A549 (cell line): ENCODE measurements around the gene WRNIP1. TPM values are rescaled to one million over a fixed set of nuclear protein-coding genes. Genes with fewer than 3 reads are reported as not detected.

Experiments
- ATAC-seq, 2 experiments: fragments of 200-7000 bp in 1 of 2; fragments of >200 bp in 1 of 2; cut with Nextera tagmentation in 1 of 2; cut with Tn5 transposase in 1 of 2; 3 replicates each; pipeline versions ENCODE4 v1.8.0 to v1.9.1; 2018 to 2020; ENCODE audit warnings: mild to moderate bottlenecking in 1 of 2, moderate library complexity in 1 of 2
- CTCF ChIA-PET: fragments of 300-600 bp; sonication (Branson Sonifier 250); formaldehyde crosslinking; extraction: SDS; loops from one replicate; lab custom pipeline; 2021; ENCODE audit warnings: antibody characterized with exemption, inconsistent platforms; lab: Yijun Ruan, JAX
- POLR2A ChIA-PET: fragments of 350-600 bp; formaldehyde crosslinking; extraction: SDS; loops from one replicate; lab custom pipeline; 2021; ENCODE audit warnings: antibody characterized with exemption, inconsistent platforms; lab: Yijun Ruan, JAX
- DNase-seq, 2 experiments: peaks; one replicate each; pipeline versions ENCODE4 v3.0.0 to v3.0.0-alpha.2; 2011 to 2016; ENCODE audit warnings: low read depth in 1 of 2, low spot score in 1 of 2
- FAIRE-seq: peaks from 2 replicates; lab custom pipeline; 2011; peaks lifted over from hg19 to GRCh38; lab: Jason Lieb, UNC
- H3K27ac ChIP-seq, 2 experiments: fragments of >200 bp; sonication (Bioruptor Twin); formaldehyde crosslinking; 3 replicates each; pipeline ENCODE4 v1.5.1; 2016 to 2017
- H3K4me1 ChIP-seq: fragments of >200 bp; sonication (Bioruptor Twin); formaldehyde crosslinking; 3 replicates; pipeline ENCODE4 v1.6.1; 2016
- H3K4me2 ChIP-seq: fragments of >200 bp; sonication (Bioruptor Twin); formaldehyde crosslinking; 3 replicates; pipeline ENCODE4 v1.6.1; 2016
- H3K4me3 ChIP-seq: fragments of >200 bp; sonication (Bioruptor Twin); formaldehyde crosslinking; 3 replicates; pipeline ENCODE4 v1.5.1; 2016
- H3K9me3 ChIP-seq: fragments of >200 bp; sonication (Bioruptor Twin); formaldehyde crosslinking; 3 replicates; pipeline ENCODE4 v1.6.1; 2016
- ATOH8 ChIP-seq: fragments of 250-450 bp; sonication (Bioruptor Pico); IDR thresholded peaks from 2 replicates; pipeline ENCODE4 v1.5.0; 2020; ENCODE audit warnings: low read depth, mild to moderate bottlenecking, moderate library complexity
- CBX2 ChIP-seq: fragments of 200-600 bp; sonication (generic); IDR thresholded peaks from 2 replicates; pipeline ENCODE4 v1.6.1; 2016; ENCODE audit warnings: low read depth, mild to moderate bottlenecking, borderline replicate concordance
- CBX8 ChIP-seq: fragments of 200-600 bp; sonication (generic); IDR thresholded peaks from 2 replicates; pipeline ENCODE4 v1.6.1; 2016
- CEBPB ChIP-seq, 2 experiments: fragments of >200 bp in 1 of 2; sonication (Bioruptor Twin) in 1 of 2; formaldehyde crosslinking in 1 of 2; IDR thresholded peaks; 2 replicates each; pipeline ENCODE4 v1.6.1; 2012 to 2016
- CHD4 ChIP-seq: fragments of 200-600 bp; sonication (generic); IDR thresholded peaks from 2 replicates; pipeline ENCODE4 v1.6.1; 2016; ENCODE audit warnings: antibody characterized with exemption, mild to moderate bottlenecking, borderline replicate concordance
- CTCF ChIP-seq: fragments of >200 bp; sonication (Bioruptor Twin); formaldehyde crosslinking; IDR thresholded peaks from 3 replicates; pipeline ENCODE4 v1.5.1; 2016
- E2F6 ChIP-seq: IDR thresholded peaks from 2 replicates; pipeline ENCODE4 v1.6.1; 2012; ENCODE audit warnings: low read depth, borderline replicate concordance
- EHF ChIP-seq: fragments of 250-450 bp; sonication (Bioruptor Pico); IDR thresholded peaks from 2 replicates; pipeline ENCODE4 v1.5.0; 2020; ENCODE audit warnings: mild to moderate bottlenecking
- EP300 ChIP-seq, 2 experiments: fragments of >200 bp; sonication (Bioruptor Twin); formaldehyde crosslinking; IDR thresholded peaks; 2 replicates in 1 of 2; 3 replicates in 1 of 2; pipeline ENCODE4 v1.6.1; 2016 to 2017
- FOXS1 ChIP-seq: fragments of 250-450 bp; sonication (Bioruptor Pico); IDR thresholded peaks from 2 replicates; pipeline ENCODE4 v1.5.0; 2020; ENCODE audit warnings: mild to moderate bottlenecking, moderate library complexity
- HEYL ChIP-seq: fragments of 250-450 bp; sonication (Bioruptor Pico); IDR thresholded peaks from 2 replicates; pipeline ENCODE4 v1.8.0; 2021; ENCODE audit warnings: mild to moderate bottlenecking, moderate library complexity
- HOXA7 ChIP-seq: fragments of 250-450 bp; sonication (Bioruptor Pico); IDR thresholded peaks from 2 replicates; pipeline ENCODE4 v1.5.0; 2020; ENCODE audit warnings: mild to moderate bottlenecking, moderate library complexity
- HOXB13 ChIP-seq: fragments of 250-450 bp; sonication (Bioruptor Pico); IDR thresholded peaks from 2 replicates; pipeline ENCODE4 v1.5.0; 2020; ENCODE audit warnings: low read depth, mild to moderate bottlenecking, moderate library complexity
- HOXB5 ChIP-seq: fragments of 250-450 bp; sonication (Bioruptor Pico); IDR thresholded peaks from 2 replicates; pipeline ENCODE4 v1.5.0; 2020; ENCODE audit warnings: mild to moderate bottlenecking, moderate library complexity
- KDM1A ChIP-seq: fragments of 200-600 bp; sonication (generic); IDR thresholded peaks from 2 replicates; pipeline ENCODE4 v1.6.1; 2016; ENCODE audit warnings: low read depth, mild to moderate bottlenecking
- NFE2L2 ChIP-seq: fragments of 150-350 bp; conservative IDR thresholded peaks from 2 replicates; pipeline ENCODE4 v1.6.1; 2014; ENCODE audit warnings: low read length
- NR3C1 ChIP-seq: fragments of >200 bp; sonication (Bioruptor Twin); formaldehyde crosslinking; IDR thresholded peaks from 3 replicates; pipeline ENCODE4 v1.6.1; 2017
- RAD21 ChIP-seq, 2 experiments: fragments of >200 bp in 1 of 2; sonication (Bioruptor Twin) in 1 of 2; formaldehyde crosslinking in 1 of 2; IDR thresholded peaks in 1 of 2; conservative IDR thresholded peaks in 1 of 2; 2 replicates in 1 of 2; 3 replicates in 1 of 2; pipeline ENCODE4 v1.6.1; 2012 to 2018; ENCODE audit warnings: inconsistent platforms in 1 of 2
- RCOR1 ChIP-seq: fragments of 150-350 bp; IDR thresholded peaks from 2 replicates; pipeline ENCODE4 v1.6.1; 2014; ENCODE audit warnings: antibody characterized with exemption, low read length, low read depth
- RFX5 ChIP-seq: fragments of 450-650 bp; IDR thresholded peaks from 2 replicates; pipeline ENCODE4 v1.7.1; 2014; ENCODE audit warnings: antibody characterized with exemption, mild to moderate bottlenecking, moderate library complexity
- RNF2 ChIP-seq: fragments of 200-600 bp; sonication (generic); IDR thresholded peaks from 2 replicates; pipeline ENCODE4 v1.6.1; 2016; ENCODE audit warnings: low read depth, mild to moderate bottlenecking, antibody characterized with exemption, moderate library complexity, borderline replicate concordance
- SMC3 ChIP-seq: fragments of >200 bp; sonication (Bioruptor Twin); formaldehyde crosslinking; IDR thresholded peaks from 3 replicates; pipeline ENCODE4 v1.6.1; 2018; ENCODE audit warnings: inconsistent platforms
- TFCP2L1 ChIP-seq: fragments of 250-450 bp; sonication (Bioruptor Pico); IDR thresholded peaks from 2 replicates; pipeline ENCODE4 v1.5.0; 2021; ENCODE audit warnings: mild to moderate bottlenecking
- USF2 ChIP-seq: fragments of 450-650 bp; IDR thresholded peaks from 2 replicates; pipeline ENCODE4 v1.6.1; 2014; ENCODE audit warnings: antibody characterized with exemption
- ZC3H11A ChIP-seq: fragments of 450-650 bp; IDR thresholded peaks from 2 replicates; pipeline ENCODE4 v1.6.1; 2014; ENCODE audit warnings: antibody characterized with exemption, mild to moderate bottlenecking
- ZFP36 ChIP-seq: fragments of 450-650 bp; IDR thresholded peaks from 2 replicates; pipeline ENCODE4 v1.6.1; 2014; ENCODE audit warnings: borderline replicate concordance; ENCODE audit not compliant: partially characterized antibody
- WGBS: methylation state at CpG from one replicate; pipeline ENCODE4 v1.1.6; 2017; ENCODE audit errors: missing lambda C conversion rate; 5-methylcytosine and 5-hydroxymethylcytosine counted together
- polyA plus RNA-seq, 4 experiments: library from polyadenylated mRNA; depleted of rRNA in 3 of 4; stranded (reverse); fragments of >200 nt; fragmentation: RNase III in 1 of 4; extraction: RNeasy Plus Mini Kit Qiagen cat#74134 plus additional on column Dnase treatment in 1 of 4; gene quantifications; 2 replicates in 3 of 4; 3 replicates in 1 of 4; pipeline ENCODE4 v1.2.3, GENCODE V29; 2011 to 2017

The WRNIP1 gene
- polyA plus RNA-seq, 2 of the 4 experiments (the other 2 are of a cell fraction) = 27.7 to 32.2 TPM

- WGBS = 71% methylated on average over 3 of the region's 3 CpGs
- H3K4me2 ChIP-seq = no peak overlapping the region
- ChIA-PET CTCF (interaction anchor here (0.6 to 0.8 kb wide), 2 partner anchors 9 to 119 kb away, joined by 3 read pairs; no protein-coding TSS in a partner anchor), POLR2A (no interaction called here)
- no peak for ATAC-seq
- no peak for DNase-seq
- no peak overlapping the region for H3K4me3 ChIP-seq
- FAIRE-seq = no peak
- H3K9me3 ChIP-seq = peaks cover 9% of the 10 kb centered on the region
- H3K4me1 ChIP-seq = peaks cover 3% of the 10 kb centered on the region; the same call in 2 of the 3 replicates
- no peak for TF ChIP-seq ATOH8 (CRISPR knock-in tag)
- TF ChIP-seq CHD4 = no peak
- no peak for TF ChIP-seq USF2
- no peak for TF ChIP-seq E2F6
- TF ChIP-seq TFCP2L1 = no peak
- no peak for TF ChIP-seq HEYL (CRISPR knock-in tag)
- no peak for TF ChIP-seq KDM1A
- no peak for TF ChIP-seq SMC3
- TF ChIP-seq RAD21 (conservative IDR thresholded peaks at IDR 0.05 in 1 of 2, IDR thresholded peaks at IDR 0.05 in 1 of 2) = no peak
- TF ChIP-seq RNF2 = no peak
- TF ChIP-seq CBX8 = no peak
- TF ChIP-seq CBX2 = no peak
- no peak for TF ChIP-seq NFE2L2
- H3K27ac ChIP-seq = no peak overlapping the region
Observed at GRCh38 chr6:2812695-2813094, 47.5 kb downstream of the WRNIP1 start.

GRCh38 chr6:2816158-2816557 lies 51.0 kb downstream of the WRNIP1 start:
- no peak for ATAC-seq
- Histone ChIP-seq H3K9me3 (peaks cover 9% of the 10 kb centered on the region), H3K4me2 (no peak overlapping the region), H3K4me3 (no peak overlapping the region), H3K27ac (no peak overlapping the region), H3K4me1 (peaks cover 16% of the 10 kb centered on the region; the same call in 2 of the 3 replicates)
- no peak for DNase-seq
- no peak for TF ChIP-seq HOXA7 (CRISPR knock-in tag)
- TF ChIP-seq RCOR1 = no peak
- no peak for TF ChIP-seq CTCF
- no peak for TF ChIP-seq FOXS1
- TF ChIP-seq CEBPB (IDR thresholded peaks at IDR 0.05) = no peak
- TF ChIP-seq ZC3H11A = no peak
- TF ChIP-seq EP300 (IDR thresholded peaks at IDR 0.05) = no peak
- POLR2A ChIA-PET = no interaction called here
- CTCF ChIA-PET = no interaction called here
- FAIRE-seq = no peak

GRCh38 chr6:2817903-2818443 lies 52.8 kb downstream of the WRNIP1 start:
- peak; percentile 59 to 66; a peak in 5 of 6 replicates for ATAC-seq
- Histone ChIP-seq H3K4me2 (peak overlapping the region; percentile 74), H3K4me1 (peaks cover 16% of the 10 kb centered on the region; the same call in 2 of the 3 replicates), H3K9me3 (peaks cover 9% of the 10 kb centered on the region), H3K4me3 (peak overlapping the region; percentile 25; the same call in 1 of the 3 replicates), H3K27ac (peak overlapping the region; percentile 61 to 78)
- WGBS = 15% methylated on average over 4 of the region's 4 CpGs
- no peak for FAIRE-seq
- POLR2A ChIA-PET = interaction anchor here (1.0 to 2.2 kb wide), 4 partner anchors 11 to 24 kb away, joined by 3 to 8 read pairs (median 6); partner anchors contain the start of gene SERPINB1
- CTCF ChIA-PET = interaction anchor here (0.6 to 1.6 kb wide), 5 partner anchors 9 to 843 kb away, joined by 3 to 4 read pairs (median 3); no protein-coding TSS in a partner anchor
- DNase-seq = peak in 1 of 2 experiments; percentile 24
- TF ChIP-seq HOXB5 (CRISPR knock-in tag) (no peak), HOXB13 (CRISPR knock-in tag) (no peak), CTCF (no peak), RFX5 (no peak), ATOH8 (CRISPR knock-in tag) (no peak), ZFP36 (no peak), E2F6 (no peak), EHF (CRISPR knock-in tag) (no peak), CBX2 (no peak), NR3C1 (no peak)
